ENCODE data around the gene LZTR1.

Gene LZTR1

GRCh38 chr22:20949698-20950183, 32.4 kb upstream of the LZTR1 start:
- in situ Hi-C loops (cut with HindIII; ENCODE audit: low sequenced_read_pairs), result no loop called here

GRCh38 chr22:20951151-20951931, 30.8 kb upstream of the LZTR1 start:
- in situ Hi-C loops (cut with HindIII; ENCODE audit: low sequenced_read_pairs), result no loop called here

GRCh38 chr22:20951932-20952380, 30.1 kb upstream of the LZTR1 start:
- in situ Hi-C loops (cut with HindIII; ENCODE audit: low sequenced_read_pairs), result no loop called here

DNA sequence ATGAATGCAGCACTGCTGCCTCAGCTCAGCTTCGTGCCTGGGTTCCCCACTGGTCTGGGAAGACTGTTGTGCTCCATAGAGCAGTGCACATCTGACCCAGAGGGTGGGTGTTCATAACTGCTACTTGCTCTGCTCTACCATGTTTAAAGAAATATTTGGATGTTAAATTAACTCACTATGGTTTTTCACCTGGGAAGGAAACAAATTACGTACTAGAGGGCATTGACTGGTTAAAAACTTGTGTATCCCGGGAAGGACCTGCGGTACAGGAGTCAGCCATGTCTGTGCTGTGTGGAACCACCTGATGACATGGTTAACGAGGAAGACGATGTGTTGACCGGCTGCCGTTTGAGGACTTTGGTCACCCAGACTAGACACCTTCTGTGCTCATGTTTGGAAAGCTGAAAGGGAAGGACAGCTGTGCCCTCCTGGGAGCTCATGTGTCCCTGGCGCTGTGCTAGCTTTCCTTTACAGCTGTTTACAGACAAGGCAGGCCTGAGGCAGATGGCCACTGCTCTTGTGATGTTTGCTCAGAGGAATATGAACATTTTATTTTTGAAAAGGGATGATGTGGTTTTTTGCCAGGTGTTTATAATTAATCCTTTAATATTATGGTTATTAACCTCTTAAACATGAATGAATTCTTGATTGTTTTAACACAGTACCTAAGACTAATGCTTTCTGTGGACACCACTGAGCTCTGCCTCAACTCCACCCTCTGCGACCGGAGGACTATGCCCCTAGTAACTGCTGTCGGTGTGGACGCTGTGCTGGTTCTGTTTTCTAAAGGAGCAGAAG, 29.4 kb upstream of the LZTR1 start:
- in situ Hi-C loops (cut with HindIII; ENCODE audit: low sequenced_read_pairs), result no loop called here

GRCh38 chr22:20953342-20953608, 28.8 kb upstream of the LZTR1 start:
- in situ Hi-C loops (cut with HindIII; ENCODE audit: low sequenced_read_pairs), result no loop called here

DNA sequence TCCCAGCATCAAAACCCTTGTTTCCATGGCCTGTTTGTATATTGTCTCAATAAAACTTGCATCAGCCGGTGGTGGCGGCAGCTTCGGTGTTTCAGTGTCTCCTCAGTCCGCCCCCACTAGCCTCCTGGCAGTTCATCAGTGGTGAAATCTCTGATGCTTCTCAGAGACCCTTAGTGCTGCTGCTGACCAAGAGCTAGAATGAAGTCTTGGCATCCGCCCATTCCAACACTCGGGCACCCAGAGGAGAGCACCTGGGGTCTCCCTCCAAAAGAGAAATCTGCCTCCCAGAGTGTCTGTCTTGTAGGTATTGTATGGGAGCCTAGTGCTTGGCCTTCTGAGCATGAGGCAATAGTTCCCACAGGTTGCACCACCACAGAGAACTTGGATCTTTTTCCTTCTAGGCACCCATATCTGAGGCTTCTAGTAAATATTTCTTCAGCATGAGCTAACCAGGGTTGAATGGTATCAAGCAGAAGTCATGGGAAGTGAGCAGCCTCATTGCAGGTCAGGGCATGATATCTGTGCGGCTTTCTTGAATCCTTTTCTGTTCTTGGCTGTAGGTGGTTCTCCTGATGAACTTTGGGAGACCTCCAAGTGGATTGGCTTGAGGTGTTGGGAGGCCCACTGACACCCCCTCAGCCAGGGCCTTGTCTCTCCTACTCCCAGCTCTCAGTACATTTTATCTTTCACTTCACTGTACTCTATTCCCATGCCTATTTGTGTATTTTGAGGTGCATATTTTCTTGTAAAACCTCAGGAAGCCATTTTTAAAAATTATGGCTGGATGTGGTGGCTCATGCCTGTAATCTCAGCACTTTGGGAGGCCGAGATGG, 28.2 kb upstream of the LZTR1 start:
- in situ Hi-C loops (cut with HindIII; ENCODE audit: low sequenced_read_pairs), result no loop called here

- in situ Hi-C loops (cut with HindIII; ENCODE audit: low sequenced_read_pairs), result no loop called here
Observed at GRCh38 chr22:20955548-20955947, 26.5 kb upstream of the LZTR1 start.

GRCh38 chr22:20956258-20957101, 25.6 kb upstream of the LZTR1 start:
- in situ Hi-C loops (cut with HindIII; ENCODE audit: low sequenced_read_pairs), result no loop called here

DNA sequence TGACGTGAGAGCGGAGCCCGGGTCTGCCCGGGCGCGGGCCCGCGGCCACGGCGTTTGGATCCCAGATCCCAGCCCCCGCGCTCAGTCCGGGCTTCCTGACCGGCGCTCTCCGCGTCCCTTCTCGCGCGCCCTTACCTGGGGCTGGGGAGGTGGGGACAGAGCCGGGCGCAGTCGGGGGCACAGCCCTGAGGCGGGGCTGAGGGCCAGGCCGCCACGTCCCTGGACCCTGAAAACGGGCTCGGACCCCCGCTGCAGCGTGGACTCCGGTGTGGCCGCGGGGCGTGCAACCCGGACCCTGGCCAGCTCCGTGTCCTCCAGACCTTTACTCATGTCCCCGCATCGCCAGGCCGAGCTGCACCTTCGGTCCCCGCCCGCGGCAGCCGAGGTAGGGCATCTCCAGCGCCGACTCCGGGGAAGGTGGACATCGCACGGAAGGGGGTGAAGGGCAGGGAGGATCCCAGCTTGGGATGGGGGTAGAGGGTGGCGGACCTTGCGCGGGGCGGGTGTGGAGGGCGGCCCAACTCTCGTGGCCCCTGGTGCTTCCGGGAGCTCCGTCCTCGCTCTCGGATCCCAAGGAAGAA, 24.9 kb upstream of the LZTR1 start:
- in situ Hi-C loops (cut with HindIII; ENCODE audit: low sequenced_read_pairs), result no loop called here

DNA sequence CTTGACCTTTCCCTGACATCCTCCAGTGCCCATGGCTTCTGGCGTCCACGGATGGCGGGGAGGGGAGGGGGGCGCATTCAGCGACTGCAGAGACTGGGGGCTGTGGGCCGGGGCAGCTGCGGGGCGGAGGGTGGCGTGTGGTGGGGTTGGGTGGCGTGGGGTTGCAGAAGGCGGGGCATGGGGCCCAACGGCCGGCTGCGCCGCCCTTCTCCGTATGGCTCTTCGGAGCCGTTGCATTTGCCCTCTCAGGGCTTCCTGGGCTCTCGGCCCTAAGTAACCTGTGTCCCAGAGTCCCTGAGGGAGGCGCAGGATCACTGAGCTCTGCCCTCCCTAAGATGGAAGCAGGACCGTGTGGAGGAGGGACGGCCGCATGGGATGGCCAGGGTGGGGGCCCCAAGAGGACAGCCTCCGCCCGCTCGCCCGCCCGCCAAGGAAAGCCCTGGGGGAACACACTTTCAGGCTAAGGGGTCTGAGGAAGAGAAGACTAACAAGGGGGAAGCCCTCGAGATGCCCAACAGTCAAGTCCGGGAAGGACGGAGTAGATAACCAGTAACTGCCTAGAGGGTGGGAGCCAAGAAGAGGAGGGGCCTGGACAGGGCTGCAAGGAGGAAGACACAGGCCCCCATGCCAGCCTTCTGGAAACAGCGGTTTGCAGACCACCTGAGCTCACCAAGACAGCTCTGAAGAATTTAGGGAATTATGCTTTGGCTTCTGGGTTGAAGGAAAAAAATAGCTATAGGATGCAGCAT, 24.2 kb upstream of the LZTR1 start:
- in situ Hi-C loops (cut with HindIII; ENCODE audit: low sequenced_read_pairs), result no loop called here

DNA sequence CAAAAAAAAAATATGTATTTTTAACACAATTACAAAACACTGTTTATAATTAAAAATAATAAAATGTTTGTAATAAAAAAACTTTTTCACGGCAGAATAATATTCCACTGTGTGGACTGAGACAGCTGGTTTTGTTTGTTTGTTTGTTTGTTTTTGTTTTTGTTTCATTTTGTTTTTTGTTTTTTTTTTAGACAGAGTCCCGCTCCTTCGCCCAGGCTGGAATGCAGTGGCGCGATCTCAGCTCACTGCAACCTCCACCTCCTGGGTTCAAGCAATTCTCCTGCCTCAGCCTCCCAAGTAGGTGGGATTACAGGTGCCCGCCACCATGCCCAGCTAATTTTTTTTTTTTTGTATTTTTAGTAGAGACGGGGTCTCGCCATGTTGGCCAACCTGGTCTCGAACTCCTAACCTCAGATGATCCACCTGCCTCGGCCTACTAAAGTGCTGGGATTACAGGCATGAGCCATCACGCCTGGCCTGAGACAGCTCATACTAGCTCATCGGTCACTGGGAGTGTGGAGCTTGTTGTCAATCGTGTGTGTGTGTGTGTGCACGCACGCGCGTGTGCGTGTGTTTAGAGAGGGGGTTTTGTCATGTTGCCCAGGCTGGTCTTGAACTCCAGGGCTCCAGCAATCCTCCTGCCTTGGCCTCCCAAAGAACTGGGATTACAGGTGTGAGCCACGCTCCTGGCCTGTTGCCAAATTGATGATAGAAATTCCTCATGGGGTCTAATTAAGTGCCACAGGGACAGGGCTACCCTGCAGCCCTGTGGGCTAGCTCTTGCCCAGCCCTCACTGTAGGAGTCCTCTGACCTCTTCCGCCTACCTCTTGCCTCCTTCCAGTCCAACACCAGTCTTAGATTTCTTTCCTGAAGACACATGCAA, 22.3 kb upstream of the LZTR1 start:
- in situ Hi-C loops (cut with HindIII; ENCODE audit: low sequenced_read_pairs), result loop anchor here (5.0 kb wide), 1 partner anchor 93 kb away; no protein-coding TSS in a partner anchor

- in situ Hi-C loops (cut with HindIII; ENCODE audit: low sequenced_read_pairs), result loop anchor here (5.0 kb wide), 1 partner anchor 93 kb away; no protein-coding TSS in a partner anchor
Observed at GRCh38 chr22:20960609-20961008, 21.5 kb upstream of the LZTR1 start.

GRCh38 chr22:20962491-20962945, 19.6 kb upstream of the LZTR1 start:
- in situ Hi-C loops (cut with HindIII; ENCODE audit: low sequenced_read_pairs), result loop anchor here (5.0 kb wide), 1 partner anchor 95 kb away; no protein-coding TSS in a partner anchor

- in situ Hi-C loops (cut with HindIII; ENCODE audit: low sequenced_read_pairs), result loop anchor here (5.0 kb wide), 1 partner anchor 96 kb away; no protein-coding TSS in a partner anchor
Observed at GRCh38 chr22:20963201-20964052, 18.7 kb upstream of the LZTR1 start.

- in situ Hi-C loops (cut with HindIII; ENCODE audit: low sequenced_read_pairs), result loop anchor here (5.0 kb wide), 1 partner anchor 97 kb away; no protein-coding TSS in a partner anchor
Observed at GRCh38 chr22:20964090-20964798, 17.9 kb upstream of the LZTR1 start.

DNA sequence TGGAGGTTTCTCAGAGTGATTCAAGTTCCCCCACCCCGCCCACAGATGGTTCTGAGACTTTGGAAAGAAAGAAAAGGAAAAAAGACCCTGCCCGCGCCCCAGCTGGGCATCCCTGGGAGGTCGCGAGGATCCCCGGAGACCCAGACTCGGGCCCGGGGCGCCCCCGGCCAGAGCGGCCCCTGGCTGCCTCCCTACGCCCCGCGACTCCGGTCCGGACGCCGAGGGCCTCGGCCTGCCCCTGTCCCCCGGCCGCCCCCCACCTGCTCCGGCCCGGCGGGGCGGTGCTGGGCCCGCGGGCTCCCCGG, 17.3 kb upstream of the LZTR1 start:
- in situ Hi-C loops (cut with HindIII; ENCODE audit: low sequenced_read_pairs), result loop anchor here (5.0 kb wide), 1 partner anchor 97 kb away; no protein-coding TSS in a partner anchor

Measured in endothelial cell of hepatic sinusoid (primary cell).